Fibroblast of pulmonary artery (primary cell): ENCODE measurements around the gene HLCS.

Source experiments
- DNase-seq: peaks from one replicate; pipeline ENCODE4 v3.0.0-alpha.2; 2010; ENCODE audit warnings: low read depth
- H3K4me3 ChIP-seq: replicated peaks from 2 replicates; pipeline ENCODE4 v1.5.1; 2011; ENCODE audit warnings: low read depth, mild to moderate bottlenecking, control low read depth, low read length, moderate library complexity
- TF ChIP-seq, protein P1 (sequence below): IDR thresholded peaks from 2 replicates; pipeline ENCODE4 v1.5.1; 2011; ENCODE audit warnings: mild to moderate bottlenecking, control low read depth, low read length, inconsistent platforms; ENCODE audit errors: missing control alignments

HLCS gene

DNA sequence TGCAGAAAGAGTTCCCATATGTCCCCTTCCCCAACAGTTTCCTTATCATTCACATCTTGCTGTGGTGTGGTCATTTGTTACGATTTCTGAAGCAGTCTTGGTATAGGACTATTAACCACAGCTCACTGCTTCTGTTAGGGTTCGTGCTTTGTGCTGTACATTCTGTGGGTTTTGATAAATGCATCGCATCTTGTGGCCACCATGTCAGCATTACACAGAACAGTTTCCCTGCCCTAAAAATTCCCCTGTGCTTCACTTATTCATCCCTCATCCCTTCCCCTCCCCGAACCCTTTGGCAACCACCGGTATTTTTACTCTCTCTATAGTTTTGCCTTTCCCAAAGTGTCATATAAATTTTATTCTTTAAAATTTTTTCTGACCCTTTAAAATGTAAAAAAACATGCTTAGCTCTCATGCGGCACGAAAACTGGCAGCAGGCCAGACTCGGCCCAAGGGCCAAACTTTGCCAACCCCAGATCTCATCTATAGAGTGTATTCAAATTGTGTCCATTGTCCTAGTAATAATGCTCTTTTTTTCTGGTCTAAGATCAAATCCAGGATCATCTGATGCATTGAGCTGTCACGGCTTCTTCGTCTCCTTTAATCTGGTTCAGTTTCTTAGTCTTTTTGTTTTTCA is 189.4 kb downstream of the HLCS start:
- TF ChIP-seq, protein P1, sequence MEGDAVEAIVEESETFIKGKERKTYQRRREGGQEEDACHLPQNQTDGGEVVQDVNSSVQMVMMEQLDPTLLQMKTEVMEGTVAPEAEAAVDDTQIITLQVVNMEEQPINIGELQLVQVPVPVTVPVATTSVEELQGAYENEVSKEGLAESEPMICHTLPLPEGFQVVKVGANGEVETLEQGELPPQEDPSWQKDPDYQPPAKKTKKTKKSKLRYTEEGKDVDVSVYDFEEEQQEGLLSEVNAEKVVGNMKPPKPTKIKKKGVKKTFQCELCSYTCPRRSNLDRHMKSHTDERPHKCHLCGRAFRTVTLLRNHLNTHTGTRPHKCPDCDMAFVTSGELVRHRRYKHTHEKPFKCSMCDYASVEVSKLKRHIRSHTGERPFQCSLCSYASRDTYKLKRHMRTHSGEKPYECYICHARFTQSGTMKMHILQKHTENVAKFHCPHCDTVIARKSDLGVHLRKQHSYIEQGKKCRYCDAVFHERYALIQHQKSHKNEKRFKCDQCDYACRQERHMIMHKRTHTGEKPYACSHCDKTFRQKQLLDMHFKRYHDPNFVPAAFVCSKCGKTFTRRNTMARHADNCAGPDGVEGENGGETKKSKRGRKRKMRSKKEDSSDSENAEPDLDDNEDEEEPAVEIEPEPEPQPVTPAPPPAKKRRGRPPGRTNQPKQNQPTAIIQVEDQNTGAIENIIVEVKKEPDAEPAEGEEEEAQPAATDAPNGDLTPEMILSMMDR, result no peak
- no peak overlapping the region for H3K4me3 ChIP-seq
- DNase-seq, result no peak

DNA sequence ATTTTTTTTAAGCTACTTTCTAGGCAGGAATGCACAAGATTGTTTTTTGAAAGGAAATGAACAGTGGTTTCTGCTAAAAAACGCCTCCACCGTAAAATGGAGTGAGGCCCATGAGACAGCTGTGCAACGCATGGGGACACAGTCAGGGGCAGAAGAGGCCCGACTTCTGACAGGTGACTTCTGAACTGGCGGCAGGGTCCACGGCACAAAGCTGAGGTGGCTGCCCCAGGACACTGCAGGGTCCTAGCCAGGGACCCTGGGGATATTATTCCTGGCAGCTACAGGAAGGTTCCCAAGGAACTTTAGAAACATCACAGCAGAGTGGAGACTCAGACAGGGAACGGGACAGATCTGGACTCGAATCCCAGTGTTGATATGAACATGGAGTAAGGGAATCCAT is 192.5 kb downstream of the HLCS start:
- TF ChIP-seq, protein P1, result no peak
- no peak for DNase-seq
- H3K4me3 ChIP-seq, result no peak overlapping the region

DNA sequence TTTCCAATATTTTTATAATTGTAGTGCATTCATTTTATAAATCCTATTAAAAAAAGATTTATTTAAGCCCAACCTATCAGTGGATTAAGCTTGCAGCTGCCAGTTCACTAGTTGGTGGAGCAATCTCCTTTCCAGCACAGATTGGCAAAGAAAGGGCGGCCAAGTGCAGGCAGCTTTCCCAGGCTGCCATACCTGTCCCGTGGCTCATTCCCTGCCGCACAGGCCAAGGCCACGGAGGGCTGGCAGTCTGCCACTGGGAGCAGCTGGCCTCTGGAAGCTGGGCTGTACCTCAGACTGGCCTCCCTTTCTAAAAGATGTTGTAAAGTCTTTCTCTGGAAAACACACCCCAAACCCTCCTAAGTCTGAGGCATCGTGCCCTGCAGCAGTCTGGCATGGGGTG is 193.4 kb downstream of the HLCS start:
- DNase-seq, result peak; percentile 86
- TF ChIP-seq, protein P1, result no peak

DNA sequence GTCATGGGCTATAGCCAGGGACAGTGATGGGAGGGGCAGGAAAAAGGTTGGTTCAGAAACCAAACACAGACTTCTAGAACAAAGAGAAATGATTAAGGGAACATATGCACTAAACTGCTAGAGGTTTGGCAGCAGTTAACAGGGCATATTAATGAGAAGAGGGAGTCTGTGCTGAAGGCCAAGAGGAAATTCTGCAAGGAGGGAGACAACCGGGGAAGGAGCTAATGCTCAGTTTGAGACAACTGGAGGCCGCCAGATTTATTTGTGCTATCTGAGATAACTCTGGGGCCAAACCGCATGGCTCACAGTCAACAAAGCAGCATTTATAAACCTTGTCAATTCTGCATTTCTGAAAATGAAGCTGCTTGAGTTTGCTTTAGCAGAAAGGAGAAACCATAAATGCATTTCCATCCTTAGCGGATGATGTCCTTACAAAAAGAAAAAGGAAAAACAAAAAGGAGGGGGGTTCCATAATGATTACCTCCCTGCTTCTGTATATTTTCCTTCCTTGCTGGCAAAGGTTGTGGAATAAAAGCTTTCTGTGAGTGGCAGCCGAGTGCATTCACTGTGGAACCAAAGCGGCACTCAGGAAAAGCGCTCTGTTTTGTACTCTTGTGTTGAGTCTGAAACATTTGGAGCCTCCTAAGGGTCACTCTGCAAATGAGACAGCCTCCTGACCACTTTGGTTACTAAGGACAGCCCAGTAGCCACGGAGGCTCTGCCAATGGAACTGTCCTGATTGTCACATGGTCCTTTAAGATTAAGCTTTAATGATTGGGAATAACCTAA is 197.2 kb downstream of the HLCS start:
- DNase-seq, result peak; percentile 67
- TF ChIP-seq, protein P1, result no peak

More for the DNA sequence above, 193.4 kb downstream of the HLCS start:
- H3K4me3 ChIP-seq, result no peak overlapping the region

DNA sequence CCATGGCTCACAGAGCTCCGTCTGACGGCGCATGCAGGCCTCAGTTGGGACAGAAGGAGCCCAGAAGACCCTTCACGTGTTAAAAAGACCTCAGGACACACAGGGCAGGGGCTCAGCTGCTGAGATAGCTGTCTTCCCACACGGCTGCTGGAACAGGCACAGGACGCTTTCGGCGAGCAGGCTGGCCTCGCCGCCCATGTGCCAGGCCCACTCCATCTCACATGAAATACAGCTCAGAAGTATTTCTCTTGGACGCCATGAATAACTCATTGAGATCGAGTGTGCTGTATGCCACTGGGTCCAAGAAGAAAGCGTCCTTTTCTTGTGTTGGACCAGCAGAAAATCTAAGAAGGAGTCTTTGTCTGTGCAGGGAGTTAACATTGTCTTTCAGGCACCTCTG is 198.0 kb downstream of the HLCS start:
- TF ChIP-seq, protein P1, result no peak
- H3K4me3 ChIP-seq, result no peak overlapping the region
- no peak for DNase-seq

More for the DNA sequence above, 197.2 kb downstream of the HLCS start:
- H3K4me3 ChIP-seq, result no peak overlapping the region

DNA sequence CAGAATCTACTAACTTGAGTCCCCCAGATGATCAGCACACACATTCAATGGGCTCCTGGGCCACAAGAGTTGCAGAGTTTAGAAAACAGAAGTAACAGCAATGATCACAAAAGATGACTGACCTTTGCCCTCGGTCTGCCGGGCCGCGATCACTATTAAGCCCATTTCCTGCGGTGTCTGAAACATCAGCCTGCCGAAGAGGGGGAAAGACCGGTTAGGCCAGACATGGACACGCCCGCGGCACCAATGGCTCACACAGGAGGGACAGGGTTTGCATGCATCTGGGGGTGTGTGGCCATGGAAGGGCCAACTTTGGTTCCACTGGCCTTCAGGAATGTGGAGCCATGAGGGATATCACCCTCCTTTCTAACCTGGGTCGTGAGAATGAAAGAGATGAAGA is 199.4 kb downstream of the HLCS start:
- TF ChIP-seq, protein P1, result no peak
- no peak for DNase-seq

DNA sequence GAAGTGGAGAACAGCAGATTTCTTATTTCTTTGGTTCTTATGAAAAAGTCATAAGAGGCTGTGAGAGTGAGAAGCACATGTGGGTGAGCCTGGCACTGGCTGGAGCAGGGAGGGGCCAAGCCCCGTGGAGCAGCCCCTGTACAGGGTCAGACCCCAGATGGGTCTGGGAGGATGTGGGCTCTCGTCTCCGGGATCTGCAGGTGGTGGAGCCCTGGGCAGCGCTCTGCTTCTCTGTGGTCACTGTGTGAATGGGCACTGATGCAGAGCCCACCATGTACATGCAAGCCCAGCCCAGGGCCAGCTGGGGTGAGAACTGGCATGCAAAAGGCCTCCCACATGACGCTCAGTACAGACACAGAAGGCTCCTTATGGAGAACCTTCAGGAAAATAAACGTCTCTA is 200.0 kb downstream of the HLCS start:
- no peak overlapping the region for H3K4me3 ChIP-seq
- no peak for DNase-seq
- TF ChIP-seq, protein P1, result no peak

More for the DNA sequence above, 199.4 kb downstream of the HLCS start:
- no peak overlapping the region for H3K4me3 ChIP-seq
